HG03175 (cell line): ENCODE data around the gene CRTAC1.

Experiments
- ATAC-seq: cut with Tn5 transposase; IDR thresholded peaks from one replicate; pipeline ENCODE4 v1.9.1; 2021; ENCODE audit warnings: mild to moderate bottlenecking, moderate library complexity; ENCODE audit not compliant: unreplicated experiment

CRTAC1 gene

DNA sequence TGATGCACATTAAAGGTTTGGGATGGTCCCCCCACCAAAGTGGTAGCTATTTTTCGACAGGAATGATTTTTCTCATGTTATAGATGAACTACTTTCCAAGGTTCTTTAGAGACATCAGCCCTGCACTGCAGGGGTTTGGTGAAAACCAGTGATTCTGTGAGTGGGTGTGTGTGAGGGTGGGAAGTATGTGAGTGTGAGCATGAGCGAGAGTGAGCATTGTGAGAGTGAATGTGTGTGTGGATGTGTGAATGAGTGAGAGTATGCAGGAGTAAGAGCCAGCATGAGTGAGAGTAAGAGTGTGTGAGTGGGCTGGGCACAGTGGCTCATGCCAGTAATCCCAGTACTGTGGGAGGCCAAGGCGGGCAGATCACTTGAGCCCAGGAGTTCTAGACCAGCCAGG, 105.7 kb downstream of the CRTAC1 start:
- no peak for ATAC-seq

DNA sequence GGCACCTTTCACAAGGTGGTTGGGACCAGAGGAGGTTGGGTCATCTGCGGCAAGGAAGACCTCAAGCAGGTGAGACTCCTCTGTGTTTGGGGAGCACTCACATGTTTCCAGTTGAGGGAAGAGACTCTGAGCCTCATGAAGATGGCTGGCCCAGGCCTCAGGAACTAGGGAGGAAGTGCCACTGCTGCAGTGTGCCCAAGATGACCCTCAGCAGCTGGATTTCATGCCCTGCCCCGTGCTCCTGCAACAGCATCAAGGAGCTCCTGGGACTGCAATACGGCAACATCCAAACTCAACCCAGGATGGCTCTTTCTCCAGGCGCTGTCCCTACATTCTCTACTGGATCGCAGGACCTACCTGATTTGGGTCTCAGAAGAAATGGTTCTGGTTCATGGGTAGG, 106.9 kb downstream of the CRTAC1 start:
- ATAC-seq, result no peak

DNA sequence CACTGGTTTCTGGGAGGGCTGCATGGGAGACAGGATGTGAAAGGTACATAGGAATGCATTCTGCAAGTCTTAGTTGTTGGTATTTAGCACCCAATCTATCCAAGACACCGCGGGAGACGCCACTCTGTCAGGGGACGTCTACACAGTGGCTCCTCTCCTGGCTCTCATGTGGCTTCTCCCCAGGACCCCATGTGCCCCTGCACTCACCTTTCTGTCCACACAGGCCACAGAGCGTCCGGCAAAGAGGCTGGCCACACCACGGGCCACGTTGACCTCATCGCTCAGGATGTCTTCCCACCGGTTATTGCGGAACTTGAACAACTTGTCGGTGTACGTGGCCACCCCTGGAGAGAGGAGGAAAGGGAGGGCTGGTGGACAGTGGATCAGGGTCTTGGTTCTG, 107.4 kb downstream of the CRTAC1 start:
- no peak for ATAC-seq

DNA sequence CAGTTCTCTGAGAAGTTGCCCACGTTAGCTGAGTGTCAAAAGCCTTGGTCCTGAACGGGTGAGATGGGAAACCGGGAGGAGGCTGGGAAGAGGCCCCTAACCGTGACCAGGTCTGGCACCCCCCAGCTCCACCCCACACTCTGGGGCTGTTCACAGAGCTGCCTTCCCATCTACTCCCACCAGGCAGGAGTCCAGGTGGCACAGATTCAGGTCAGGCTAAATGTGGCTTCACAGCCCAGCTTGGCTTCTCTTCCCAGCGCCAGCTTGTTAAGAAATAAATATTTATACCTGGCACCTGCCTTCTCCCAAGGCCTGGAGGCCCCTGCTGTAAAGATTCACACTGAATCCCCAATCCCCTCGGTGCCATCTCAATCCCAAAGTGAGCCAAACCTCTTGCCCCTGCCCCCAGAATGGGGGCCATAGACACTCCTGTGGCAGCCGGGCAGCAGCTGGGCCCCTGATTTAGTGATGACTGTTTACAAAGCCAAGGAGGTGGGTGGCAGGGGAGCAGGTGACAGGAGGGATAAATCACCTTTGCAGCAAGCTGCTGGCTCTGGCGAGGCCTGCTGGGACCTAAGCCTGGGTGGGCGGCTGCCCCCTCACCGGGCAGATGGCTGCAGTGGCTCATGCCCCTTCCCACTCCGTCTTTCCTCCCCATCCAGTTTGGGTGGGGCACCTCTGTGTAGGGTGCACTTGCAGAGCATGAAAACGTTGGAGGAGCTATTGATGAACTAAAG, 108.2 kb downstream of the CRTAC1 start:
- ATAC-seq, result no peak

DNA sequence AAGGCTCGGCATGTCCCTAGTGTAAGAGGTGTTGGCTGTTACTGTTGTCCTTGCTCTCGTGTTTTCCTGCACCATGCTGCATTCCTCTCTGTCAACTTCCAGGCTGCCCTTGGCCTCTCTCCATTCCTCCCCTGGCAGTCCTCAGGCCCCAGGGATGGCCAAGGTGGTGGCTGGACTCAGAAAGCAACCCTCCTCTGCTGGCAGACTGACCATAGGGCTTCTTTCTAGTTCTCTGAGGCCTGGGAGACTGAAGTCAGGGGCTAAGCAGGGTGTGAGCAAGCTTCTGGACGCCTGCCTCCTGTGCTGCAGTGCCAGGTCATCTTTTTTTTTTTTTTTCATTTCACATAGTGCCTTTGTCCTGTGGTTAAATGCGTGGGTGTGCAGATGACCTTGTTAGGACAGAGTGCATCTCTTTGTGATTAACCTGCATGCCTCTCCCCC, 108.8 kb downstream of the CRTAC1 start:
- ATAC-seq, result no peak

DNA sequence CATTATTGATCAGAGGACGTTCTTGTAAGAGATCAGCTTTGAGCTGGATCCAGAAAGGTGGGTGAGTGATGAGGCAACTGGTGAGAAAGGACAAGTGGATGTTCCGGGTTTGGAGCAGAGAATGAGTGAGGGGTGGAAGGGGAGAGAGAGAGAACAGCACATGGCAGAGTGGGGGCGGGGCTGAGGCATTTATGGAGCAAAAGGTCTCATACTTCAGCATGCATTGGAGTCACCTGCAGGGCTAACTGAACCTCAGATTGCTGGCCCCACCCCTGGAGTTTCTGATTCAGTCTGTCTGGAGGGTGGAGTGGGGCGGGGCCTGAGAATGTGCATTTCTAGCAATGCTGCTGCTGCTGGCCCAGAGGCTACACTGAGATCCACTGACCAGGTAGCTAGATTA, 109.6 kb downstream of the CRTAC1 start:
- ATAC-seq, result no peak

DNA sequence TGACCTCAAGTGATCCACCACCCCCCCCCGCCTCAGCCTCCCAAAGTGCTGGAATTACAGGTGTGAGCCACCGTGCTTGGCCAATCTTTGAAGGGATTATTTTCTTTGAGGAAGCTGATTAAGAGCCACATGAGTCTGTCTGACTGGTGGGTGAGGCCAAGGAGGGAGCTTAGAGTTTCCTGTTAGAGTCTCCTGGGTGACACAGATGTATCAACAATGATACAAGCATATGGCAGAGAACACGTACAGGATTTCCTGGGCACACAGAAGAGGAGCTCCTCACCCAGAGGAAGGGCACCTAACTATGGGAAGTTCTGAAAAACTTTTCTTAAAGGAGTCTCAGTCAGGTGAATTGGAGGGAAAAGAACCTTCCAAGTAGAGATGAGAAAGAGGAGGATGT, 111.4 kb downstream of the CRTAC1 start:
- ATAC-seq, result no peak

DNA sequence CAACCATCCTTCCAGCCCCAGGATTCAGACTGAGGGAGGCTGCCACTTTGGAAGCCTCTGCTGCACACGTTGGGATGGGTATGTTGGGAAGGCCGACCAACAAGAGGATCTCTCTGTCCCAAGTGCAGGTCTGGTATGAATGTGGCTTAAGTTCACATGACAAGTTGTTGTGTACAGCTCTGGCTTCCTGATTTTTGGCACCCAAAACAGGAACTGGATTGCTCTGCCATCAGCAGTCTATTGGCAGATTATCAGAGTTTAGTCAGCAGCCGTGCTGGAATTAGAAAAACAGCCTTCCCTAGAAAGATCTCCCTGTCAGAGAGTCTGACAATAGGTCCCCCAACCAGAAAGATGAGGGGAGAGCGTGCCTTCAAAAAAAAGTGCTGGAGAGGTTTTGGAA, 113.8 kb downstream of the CRTAC1 start:
- ATAC-seq, result no peak

DNA sequence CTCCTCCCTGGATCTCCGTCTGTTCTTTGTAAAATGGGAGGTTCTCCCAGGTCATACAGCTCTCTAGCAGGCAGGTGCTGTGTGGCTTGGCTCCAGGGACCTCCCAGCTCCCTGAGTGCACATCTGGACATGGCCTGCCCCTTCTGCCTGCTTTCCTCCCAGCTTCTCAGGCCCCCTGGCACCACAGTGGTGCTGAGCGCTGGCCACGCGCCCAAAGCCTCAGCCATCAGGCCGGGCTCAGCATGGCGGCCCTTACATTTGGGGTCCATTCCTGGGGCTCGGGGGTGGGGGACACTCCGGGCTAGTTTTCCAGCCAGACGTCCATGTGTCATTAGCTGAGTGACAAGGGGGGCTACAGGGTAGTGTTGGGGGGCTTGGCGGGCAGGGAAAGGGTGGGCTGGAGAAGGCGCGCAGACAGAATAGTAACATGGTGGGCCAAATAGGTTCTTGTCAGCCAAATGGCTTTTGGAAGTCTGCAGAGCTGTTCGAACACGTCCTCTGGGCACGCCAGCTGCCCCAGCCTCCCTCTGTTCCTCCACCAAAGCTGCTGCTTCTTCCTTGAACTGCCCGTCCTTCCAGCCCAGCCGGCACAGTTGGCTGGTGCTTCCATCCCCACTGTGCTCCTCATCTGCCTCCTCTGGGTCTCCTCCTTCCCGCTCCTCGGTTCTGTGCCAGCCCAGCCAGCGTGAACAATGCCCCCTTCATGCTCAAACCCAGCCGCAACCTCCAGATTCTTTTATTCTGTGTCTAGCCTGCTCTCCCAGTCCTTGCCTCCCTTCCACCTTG, 114.9 kb downstream of the CRTAC1 start:
- ATAC-seq, result no peak

DNA sequence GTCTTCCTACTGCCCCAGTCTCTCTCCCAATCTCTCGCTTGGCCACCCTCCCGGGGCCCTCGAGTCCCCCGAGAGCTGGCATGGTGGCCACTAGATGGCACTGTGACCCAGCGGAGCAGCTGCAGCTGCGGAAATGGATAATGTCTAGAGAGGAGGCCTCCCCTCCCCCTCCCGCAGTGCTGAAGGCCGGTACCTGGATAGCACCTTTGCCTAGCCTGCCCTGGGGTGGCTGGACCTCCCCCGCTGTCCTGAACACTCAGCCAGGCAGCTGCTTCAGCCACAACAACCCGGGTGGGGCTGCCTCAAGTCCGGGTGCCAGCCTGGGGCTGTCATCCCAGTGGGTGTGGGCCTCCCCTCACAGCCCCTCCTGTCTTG, 115.6 kb downstream of the CRTAC1 start:
- peak; percentile 78 for ATAC-seq

DNA sequence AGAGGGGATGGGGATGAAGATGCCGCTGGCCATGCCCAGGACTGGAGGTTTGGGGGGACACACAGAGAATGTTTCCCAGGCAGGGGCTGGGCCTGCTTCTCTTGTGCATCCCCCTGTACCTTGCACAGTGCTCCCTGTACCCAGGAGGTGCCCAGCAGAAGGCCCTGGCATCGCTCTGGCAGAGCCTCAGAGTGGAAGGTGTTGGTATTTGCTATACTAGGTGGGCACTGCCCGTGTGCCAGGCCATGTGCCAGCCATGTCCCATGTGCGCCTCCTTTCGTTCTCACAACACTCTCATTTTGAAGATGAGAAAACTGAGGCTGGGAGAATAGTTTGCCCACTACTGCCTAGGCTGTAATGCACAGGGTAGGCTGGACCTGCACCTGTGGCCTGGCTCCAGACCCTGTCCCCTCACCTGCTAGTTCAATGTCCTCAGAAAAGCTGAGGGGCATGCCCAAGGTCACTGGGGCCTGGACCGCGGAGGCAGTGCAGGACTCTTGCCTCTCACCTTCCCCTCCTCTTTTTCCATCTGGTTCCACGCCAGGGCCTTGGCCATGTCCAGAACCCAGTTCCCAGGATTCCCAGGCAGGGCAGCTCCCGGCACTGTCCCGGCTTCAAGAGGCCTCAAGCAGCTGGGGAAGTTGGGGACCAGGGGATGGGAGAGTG, 116.1 kb downstream of the CRTAC1 start:
- no peak for ATAC-seq

DNA sequence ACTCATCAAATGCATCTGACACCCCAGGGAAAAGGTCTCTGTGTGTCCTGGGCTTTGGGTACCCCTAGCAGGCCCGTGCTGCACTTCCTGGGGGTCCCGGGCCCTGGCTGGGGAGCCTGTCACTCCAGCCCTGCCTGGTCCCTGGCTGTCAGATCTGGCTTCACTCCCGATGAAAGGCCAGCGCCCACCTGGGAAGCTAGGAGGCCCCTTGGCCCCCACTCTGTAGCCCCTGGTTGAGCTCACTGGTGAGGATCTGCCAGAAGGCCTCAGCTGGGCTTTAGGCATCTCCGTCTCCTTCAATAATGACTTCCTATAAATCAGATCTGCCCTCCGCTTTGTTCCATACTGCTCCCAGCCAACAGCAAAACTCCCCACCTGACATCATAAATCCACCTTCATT, 116.8 kb downstream of the CRTAC1 start:
- no peak for ATAC-seq

DNA sequence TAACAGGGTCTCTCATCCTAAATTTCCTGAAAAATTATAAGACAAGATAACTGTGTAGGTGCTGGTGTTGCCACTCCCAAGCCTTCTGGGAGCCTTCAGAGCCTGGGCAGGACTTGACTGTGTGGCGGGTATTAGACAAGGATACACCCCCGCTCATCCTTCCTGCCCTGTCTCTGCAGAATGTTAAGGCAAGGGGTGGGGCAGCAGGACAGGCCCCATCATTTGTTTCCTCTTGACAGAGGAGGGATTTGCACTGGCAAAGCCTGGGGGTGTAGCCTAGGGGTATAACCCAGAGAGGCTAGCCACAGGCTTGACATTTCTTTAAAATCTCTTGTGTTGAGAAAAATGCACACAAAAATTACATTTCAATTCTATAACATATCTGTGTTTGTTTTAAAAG, 117.2 kb downstream of the CRTAC1 start:
- no peak for ATAC-seq

DNA sequence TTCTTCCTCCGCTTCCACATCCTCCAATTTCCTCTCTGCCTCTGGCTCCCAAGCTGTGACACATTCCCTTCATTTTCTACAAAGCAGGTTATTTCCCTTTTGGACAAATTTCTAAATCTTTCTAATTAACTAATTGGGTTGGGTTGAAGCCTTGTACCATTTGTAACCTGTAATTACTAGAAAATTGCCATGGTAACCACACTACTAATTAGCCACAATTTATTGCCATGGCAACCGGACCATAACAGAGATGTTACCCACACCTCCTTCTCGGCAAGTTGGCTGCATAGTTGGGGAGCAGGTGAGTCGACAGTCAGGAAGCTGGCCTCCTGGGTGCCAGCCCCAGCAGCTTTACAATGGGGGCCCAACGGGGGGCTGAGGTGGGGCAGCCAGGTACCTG, 119.2 kb downstream of the CRTAC1 start:
- no peak for ATAC-seq

DNA sequence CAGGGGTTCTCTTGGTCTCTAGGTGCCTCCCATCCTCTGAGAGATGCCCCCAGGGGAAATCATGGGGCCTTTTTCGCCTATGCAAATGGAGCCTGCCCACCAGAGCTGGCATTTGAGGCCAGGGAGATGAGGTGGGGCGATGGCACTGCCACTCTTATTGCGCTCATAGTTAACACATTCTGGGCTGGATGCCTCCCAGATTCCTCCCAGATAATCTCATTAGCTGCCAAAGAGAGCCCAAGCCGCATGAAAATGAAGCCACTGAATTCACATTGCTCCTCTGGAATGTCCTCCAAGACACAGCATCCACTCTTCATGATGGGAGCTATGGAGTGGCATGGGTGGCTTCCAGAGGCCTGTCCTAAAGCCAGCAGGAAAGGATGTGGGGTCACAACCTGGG, 119.8 kb downstream of the CRTAC1 start:
- no peak for ATAC-seq

DNA sequence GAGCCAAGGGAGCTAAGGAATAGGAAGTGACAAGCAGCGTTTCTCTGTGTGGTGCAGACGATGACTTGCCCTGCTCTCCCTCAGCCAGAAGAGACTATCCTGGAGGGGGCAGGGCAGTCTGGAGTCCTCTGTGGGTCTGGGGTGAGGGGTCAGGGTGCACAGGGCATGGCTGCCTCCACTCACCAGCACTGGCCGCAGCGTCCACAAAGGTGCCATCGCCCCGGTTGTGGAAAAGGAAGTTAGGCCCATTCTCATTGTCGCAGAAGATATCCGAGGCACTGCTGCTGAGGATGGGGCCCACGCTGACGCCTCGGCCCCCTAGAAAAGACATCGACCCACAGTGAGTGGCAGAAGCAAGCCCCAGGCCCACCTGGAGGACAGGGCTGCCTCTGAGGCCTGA, 122.6 kb downstream of the CRTAC1 start:
- ATAC-seq, result no peak

DNA sequence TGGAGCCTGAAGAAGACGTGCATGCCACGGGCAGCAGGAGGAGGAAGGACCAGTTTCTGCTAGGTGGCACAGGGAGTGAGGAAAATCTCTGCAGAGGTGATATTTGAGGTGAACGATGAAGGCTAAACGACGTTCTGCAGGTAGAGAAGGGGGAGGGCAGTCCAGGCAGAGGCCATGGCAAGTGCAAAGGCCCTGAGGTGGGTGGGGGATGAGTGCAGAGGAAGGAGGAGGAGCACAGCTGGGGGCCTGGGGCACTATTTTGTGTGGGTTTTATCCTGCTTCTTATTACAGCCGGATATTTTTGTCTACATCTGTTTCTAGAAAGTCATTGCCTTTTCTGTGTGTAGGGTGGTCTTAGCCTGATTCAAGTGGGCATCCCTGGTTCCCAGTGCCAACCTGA, 123.2 kb downstream of the CRTAC1 start:
- no peak for ATAC-seq

DNA sequence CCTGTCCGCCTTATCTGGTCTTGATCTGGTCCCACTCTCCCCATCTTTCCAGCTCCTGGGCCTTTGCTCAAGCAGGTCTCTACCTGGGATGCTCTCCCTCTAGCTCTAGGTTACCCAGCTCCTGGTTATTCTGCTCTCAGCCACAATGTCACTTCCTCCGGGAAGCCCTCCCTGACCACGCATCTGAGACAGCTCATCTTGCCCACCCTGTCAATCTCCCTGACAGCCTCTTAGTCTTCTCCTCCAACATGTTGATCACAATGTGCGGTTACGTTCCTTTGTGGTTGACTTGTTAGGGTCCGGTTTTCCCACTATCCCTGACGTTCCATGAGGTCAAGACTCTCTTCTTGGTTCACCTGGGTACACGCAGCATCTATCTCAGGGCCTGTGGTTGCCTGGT, 125.1 kb downstream of the CRTAC1 start:
- ATAC-seq, result no peak

DNA sequence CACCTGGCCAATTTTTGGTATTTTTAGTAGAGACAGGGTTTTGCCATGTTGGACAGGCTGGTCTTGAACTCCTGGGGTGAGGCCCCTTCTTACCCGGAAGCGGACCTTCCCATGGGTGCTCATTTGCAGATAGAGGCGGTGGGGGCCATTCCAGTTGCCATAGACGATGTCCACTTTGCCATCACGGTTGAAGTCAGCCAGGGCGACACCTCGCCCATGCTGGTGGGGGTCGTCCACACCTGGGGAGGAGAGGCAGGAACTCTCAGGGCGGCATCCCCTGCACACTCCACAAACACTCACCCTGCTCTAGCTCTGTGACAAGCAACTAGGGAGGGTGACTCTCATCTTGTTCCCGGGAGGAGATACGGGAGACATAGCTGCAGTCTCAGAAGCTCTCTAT, 125.8 kb downstream of the CRTAC1 start:
- ATAC-seq, result no peak

DNA sequence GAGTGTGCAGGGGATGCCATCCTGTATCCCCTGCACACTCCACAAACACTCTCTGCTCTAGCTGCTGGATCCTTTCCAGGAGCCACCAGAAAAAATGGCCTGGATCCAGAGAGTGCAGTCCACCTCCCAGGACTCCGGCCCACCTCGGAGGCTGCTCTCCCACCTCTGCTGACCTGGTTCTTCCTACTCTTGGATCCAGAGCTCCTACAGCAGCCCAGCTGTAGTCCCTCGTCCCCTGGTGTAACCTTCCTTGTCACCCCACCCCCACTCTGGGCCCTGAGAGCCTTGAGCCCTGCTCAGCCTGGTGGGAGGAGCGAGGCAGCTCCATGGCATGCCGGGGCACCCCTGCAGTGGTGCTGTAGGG, 126.4 kb downstream of the CRTAC1 start:
- ATAC-seq, result no peak

DNA sequence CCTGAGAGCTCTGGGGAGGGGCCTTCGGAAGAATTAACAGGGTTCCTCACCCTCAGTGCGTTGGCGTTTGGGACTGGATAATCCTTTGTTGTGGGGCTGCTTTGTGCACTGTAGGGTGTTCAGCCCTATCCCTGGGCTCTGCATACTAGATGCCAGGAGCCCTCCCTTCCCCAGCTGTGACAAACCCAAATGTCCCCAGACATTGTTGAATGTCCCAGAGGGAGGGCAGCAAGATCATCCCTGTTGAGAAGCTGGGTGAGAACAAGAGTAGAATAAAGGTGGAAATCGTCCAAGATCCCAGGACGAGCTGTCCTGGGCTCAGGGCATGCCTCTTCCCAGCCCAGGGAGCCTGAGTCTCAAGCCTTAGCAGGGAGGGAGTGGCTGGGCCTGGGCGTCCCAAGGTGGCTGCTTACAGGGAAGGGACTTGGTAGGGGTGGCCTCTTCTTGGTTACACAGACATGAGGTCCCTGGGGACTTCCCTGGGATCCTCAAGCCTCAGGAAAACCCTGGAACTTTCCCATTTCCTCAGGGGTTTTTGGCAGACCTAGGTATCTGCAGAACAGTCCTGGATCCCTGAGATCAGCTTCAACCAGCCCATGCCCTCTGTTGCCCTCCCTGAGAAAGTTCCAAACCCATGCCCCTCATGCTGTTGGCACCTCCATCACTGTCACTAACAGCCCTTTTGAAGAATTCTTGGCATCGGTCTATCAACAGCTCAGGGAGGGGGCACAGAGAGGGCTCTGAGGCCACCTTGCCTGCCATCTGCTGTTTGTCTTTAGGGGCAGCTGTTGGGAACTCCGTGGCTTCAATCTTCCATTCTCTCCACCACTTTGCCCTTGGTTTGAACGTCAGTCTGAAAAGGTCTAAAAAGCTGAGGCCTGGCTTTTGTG, 127.0 kb downstream of the CRTAC1 start:
- ATAC-seq, result no peak
